Neural progenitor cell (in vitro differentiated cells): ENCODE data around the gene SLC7A1. TPM values are rescaled to one million over a fixed set of nuclear protein-coding genes. Genes with fewer than 3 reads are reported as not detected.
A peak's percentile ranks its signal among the peaks of the same experiment; 100 is the strongest.

Experiments
- DNase-seq: peaks from one replicate; pipeline ENCODE4 v3.0.0-alpha.2; 2016; ENCODE audit warnings: low spot score
- H2AFZ ChIP-seq: fragments of 200-600 bp; sonication (generic); replicated peaks from 2 replicates; pipeline ENCODE4 v1.6.1; 2016; ENCODE audit warnings: antibody characterized with exemption
- H3F3A ChIP-seq: fragments of 200-600 bp; sonication (generic); 2 replicates; pipeline ENCODE4 v1.6.1; 2016; ENCODE audit warnings: antibody characterized with exemption, low read depth
- H3K27ac ChIP-seq: fragments of 200-600 bp; sonication (generic); 2 replicates; pipeline ENCODE4 v1.5.1; 2016; ENCODE audit warnings: mild to moderate bottlenecking
- H3K27me3 ChIP-seq: fragments of 200-600 bp; sonication (generic); 2 replicates; pipeline ENCODE4 v1.6.1; 2016; ENCODE audit warnings: mild to moderate bottlenecking, moderate library complexity
- H3K36me3 ChIP-seq: fragments of 200-600 bp; sonication (generic); 2 replicates; pipeline ENCODE4 v1.5.1; 2016
- H3K4me1 ChIP-seq: fragments of 200-600 bp; sonication (generic); 2 replicates; pipeline ENCODE4 v1.6.1; 2016; ENCODE audit warnings: mixed run types
- H3K4me2 ChIP-seq: fragments of 200-600 bp; sonication (generic); 2 replicates; pipeline ENCODE4 v1.6.1; 2016
- H3K4me3 ChIP-seq: fragments of 200-600 bp; sonication (generic); 2 replicates; pipeline ENCODE4 v1.5.1; 2016
- H3K79me2 ChIP-seq: fragments of 200-600 bp; sonication (generic); 2 replicates; pipeline ENCODE4 v1.6.1; 2016; ENCODE audit warnings: low read depth
- H3K9ac ChIP-seq: fragments of 200-600 bp; sonication (generic); 2 replicates; pipeline ENCODE4 v1.6.1; 2016
- H3K9me3 ChIP-seq: fragments of 200-600 bp; sonication (generic); 2 replicates; pipeline ENCODE4 v1.5.1; 2016; ENCODE audit warnings: low read depth
- H4K20me1 ChIP-seq: fragments of 200-600 bp; sonication (generic); 2 replicates; pipeline ENCODE4 v1.6.1; 2016; ENCODE audit warnings: low read depth
- H3K27ac Mint-ChIP-seq: 3 replicates; pipeline ENCODE4 v1.8.0; 2021; ENCODE audit warnings: mixed read lengths
- H3K27me3 Mint-ChIP-seq: 2 replicates; pipeline ENCODE4 v1.8.0; 2022; ENCODE audit warnings: low read depth, mild to moderate bottlenecking, inconsistent platforms, moderate library complexity, mixed read lengths; ENCODE audit not compliant: insufficient read depth
- H3K36me3 Mint-ChIP-seq: 3 replicates; pipeline ENCODE4 v1.8.0; 2021; ENCODE audit warnings: mixed read lengths
- H3K4me1 Mint-ChIP-seq: 3 replicates; pipeline ENCODE4 v1.8.0; 2021; ENCODE audit warnings: mixed read lengths
- H3K4me3 Mint-ChIP-seq: 3 replicates; pipeline ENCODE4 v1.8.0; 2021; ENCODE audit warnings: mild to moderate bottlenecking, moderate library complexity, mixed read lengths
- H3K9me3 Mint-ChIP-seq: 3 replicates; pipeline ENCODE4 v1.8.0; 2020; ENCODE audit warnings: mixed read lengths
- CTCF ChIP-seq: fragments of 200-600 bp; sonication (generic); IDR thresholded peaks from 2 replicates; pipeline ENCODE4 v1.5.1; 2017; ENCODE audit warnings: antibody characterized with exemption, mild to moderate bottlenecking
- EZH2 ChIP-seq: fragments of 200-600 bp; sonication (generic); IDR thresholded peaks from 2 replicates; pipeline ENCODE4 v1.6.1; 2017; ENCODE audit warnings: antibody characterized with exemption, mild to moderate bottlenecking, moderate library complexity
- EZH2phosphoT487 ChIP-seq: fragments of 200-600 bp; sonication (generic); IDR thresholded peaks from 2 replicates; pipeline ENCODE4 v1.6.1; 2017; ENCODE audit warnings: antibody characterized with exemption
- total RNA-seq: library from RNA; depleted of rRNA; stranded (reverse); fragments of >200 nt; gene quantifications from 2 replicates; pipeline ENCODE4 v1.2.3, GENCODE V29; 2015; ENCODE audit warnings: low replicate concordance

SLC7A1 gene
- total RNA-seq, 1 donor from 2014 or later = 16.2 TPM

DNA sequence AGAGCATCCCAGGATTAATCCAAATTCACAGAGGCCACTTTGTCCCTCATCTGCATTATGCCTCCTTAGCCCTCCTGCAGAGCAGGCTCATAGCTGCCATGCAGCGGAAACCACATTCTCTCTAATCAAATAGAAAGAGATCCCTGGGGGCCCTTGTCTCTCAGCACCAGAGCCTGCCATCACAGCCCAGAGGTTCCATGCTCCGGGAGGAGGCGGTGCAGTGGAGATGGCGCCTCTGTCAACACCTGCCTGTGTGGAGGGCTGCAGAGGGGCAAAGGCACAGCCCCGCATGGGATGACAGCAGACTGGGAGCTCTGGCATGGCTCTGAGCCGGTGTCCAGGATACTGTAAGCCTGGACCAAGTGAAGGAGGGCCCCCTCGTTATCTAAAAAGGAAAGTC is 111.3 kb downstream of the SLC7A1 start:
- Histone ChIP-seq H3K4me1 (peaks cover 22% of the 10 kb centered on the region), H3K36me3 (no peaks in the 10 kb centered on the region), H3K4me2 (peak overlapping the region; percentile 41), H3K27ac (no peak overlapping the region), H3K79me2 (no peaks in the 10 kb centered on the region), H3K9ac (no peak overlapping the region), H3K9me3 (no peaks in the 10 kb centered on the region), H2AFZ (no peak overlapping the region), H3K4me3 (no peak overlapping the region), H3K27me3 (no peaks in the 10 kb centered on the region), H3F3A (peaks cover 14% of the 10 kb centered on the region), H4K20me1 (no peaks in the 10 kb centered on the region)
- Mint-ChIP-seq H3K27ac (peak overlapping the region; percentile 61), H3K27me3 (peaks cover 6% of the 10 kb centered on the region), H3K9me3 (peaks cover 2% of the 10 kb centered on the region), H3K4me1 (peaks cover 32% of the 10 kb centered on the region), H3K36me3 (no peaks in the 10 kb centered on the region), H3K4me3 (no peak overlapping the region)
- DNase-seq = peak; percentile 61
- TF ChIP-seq EZH2 (no peak), CTCF (no peak), EZH2phosphoT487 (peak; percentile 31)

- TF ChIP-seq EZH2 = no peak
- TF ChIP-seq CTCF = no peak
- TF ChIP-seq EZH2phosphoT487 = no peak
- no peak overlapping the region for H3K4me3 ChIP-seq
- H3K36me3 Mint-ChIP-seq = no peaks in the 10 kb centered on the region
Observed at GRCh38 chr13:29483623-29484022, 111.9 kb downstream of the SLC7A1 start.

GRCh38 chr13:29483211-29483610 is 112.3 kb downstream of the SLC7A1 start:
- TF ChIP-seq EZH2 (no peak), EZH2phosphoT487 (no peak), CTCF (no peak)
- Histone ChIP-seq H4K20me1 (no peaks in the 10 kb centered on the region), H3K27me3 (no peaks in the 10 kb centered on the region), H2AFZ (no peak overlapping the region), H3K27ac (no peak overlapping the region), H3K79me2 (no peaks in the 10 kb centered on the region), H3K4me3 (no peak overlapping the region), H3K4me2 (no peak overlapping the region), H3K36me3 (no peaks in the 10 kb centered on the region), H3K9ac (no peak overlapping the region), H3F3A (peaks cover 14% of the 10 kb centered on the region), H3K9me3 (no peaks in the 10 kb centered on the region), H3K4me1 (peaks cover 22% of the 10 kb centered on the region)
- H3K27me3 Mint-ChIP-seq = peaks cover 6% of the 10 kb centered on the region
- peaks cover 30% of the 10 kb centered on the region for H3K4me1 Mint-ChIP-seq
- peaks cover 2% of the 10 kb centered on the region for H3K9me3 Mint-ChIP-seq
- DNase-seq = no peak
- H3K4me3 Mint-ChIP-seq = no peak overlapping the region
- no peaks in the 10 kb centered on the region for H3K36me3 Mint-ChIP-seq
- H3K27ac Mint-ChIP-seq = peak overlapping the region; percentile 61

More at GRCh38 chr13:29483623-29484022, 111.9 kb downstream of the SLC7A1 start:
- H3K36me3 ChIP-seq = no peaks in the 10 kb centered on the region
- no peak overlapping the region for H3K9ac ChIP-seq
- H3F3A ChIP-seq = peaks cover 14% of the 10 kb centered on the region
- Mint-ChIP-seq H3K9me3 (peaks cover 2% of the 10 kb centered on the region), H3K4me3 (no peak overlapping the region), H3K27me3 (peaks cover 6% of the 10 kb centered on the region), H3K4me1 (peaks cover 31% of the 10 kb centered on the region), H3K27ac (peak overlapping the region; percentile 61)
- H3K4me2 ChIP-seq = peak overlapping the region; percentile 41
- no peak overlapping the region for H2AFZ ChIP-seq
- no peaks in the 10 kb centered on the region for H3K9me3 ChIP-seq
- DNase-seq = no peak
- H3K4me1 ChIP-seq = peaks cover 22% of the 10 kb centered on the region
- no peaks in the 10 kb centered on the region for H3K79me2 ChIP-seq
- no peaks in the 10 kb centered on the region for H3K27me3 ChIP-seq
- H4K20me1 ChIP-seq = no peaks in the 10 kb centered on the region
- H3K27ac ChIP-seq = no peak overlapping the region
